NCI-H1417 (cell line): ENCODE results near the gene MCM9.
A peak's percentile ranks its signal among the peaks of the same experiment; 100 is the strongest.
"Not testable (repeated sequence)": the region's sequence is repeated elsewhere in the genome, so short reads cannot be mapped to it uniquely, and the experiment has no call there.

Source experiments
- DNase-seq, 3 experiments: peaks; one replicate each; lab custom pipeline; 2025; lab: John Stamatoyannopoulos, UW

Gene MCM9

DNA sequence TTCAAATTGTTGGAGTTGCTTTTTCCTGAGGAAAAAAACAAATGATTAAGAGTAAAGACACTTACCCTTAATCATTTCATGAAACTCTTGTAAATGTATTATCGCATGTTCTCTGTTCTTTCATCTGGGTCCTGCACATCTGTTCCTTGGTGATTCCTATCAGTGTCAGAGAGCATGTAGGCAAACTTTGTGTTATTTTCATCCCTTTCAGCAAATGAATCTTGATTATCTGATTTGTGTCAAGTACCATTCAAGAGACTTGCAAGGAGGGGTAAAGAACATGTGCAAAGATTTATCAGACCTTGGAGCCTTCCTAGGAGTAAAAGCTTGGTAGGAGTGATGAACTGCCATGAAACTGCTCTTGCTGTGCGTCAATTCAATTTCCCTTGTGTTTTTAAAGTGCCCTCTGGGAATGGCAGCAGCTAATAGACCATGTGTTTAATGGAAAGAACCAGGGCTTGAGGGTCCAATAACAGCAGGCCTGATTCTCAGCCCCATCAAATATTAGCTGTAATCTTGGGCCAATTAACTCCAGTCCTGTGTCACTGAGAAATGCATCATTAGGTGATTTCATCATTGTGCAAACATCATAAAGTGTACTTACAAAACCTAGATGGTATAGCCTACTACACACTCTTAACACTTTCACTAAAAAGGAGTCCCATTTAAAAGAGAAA is 164.7 kb downstream of the MCM9 start:
- DNase-seq, result peak; percentile 50 to 86 (median 72)

- no peak for DNase-seq
Measured at GRCh38 chr6:118768904-118769325, 166.0 kb downstream of the MCM9 start.

- DNase-seq, result no peak
Measured at GRCh38 chr6:118768441-118768840, 166.5 kb downstream of the MCM9 start.

- not testable (repeated sequence) for DNase-seq
Measured at GRCh38 chr6:118765316-118765715, 169.6 kb downstream of the MCM9 start.

DNA sequence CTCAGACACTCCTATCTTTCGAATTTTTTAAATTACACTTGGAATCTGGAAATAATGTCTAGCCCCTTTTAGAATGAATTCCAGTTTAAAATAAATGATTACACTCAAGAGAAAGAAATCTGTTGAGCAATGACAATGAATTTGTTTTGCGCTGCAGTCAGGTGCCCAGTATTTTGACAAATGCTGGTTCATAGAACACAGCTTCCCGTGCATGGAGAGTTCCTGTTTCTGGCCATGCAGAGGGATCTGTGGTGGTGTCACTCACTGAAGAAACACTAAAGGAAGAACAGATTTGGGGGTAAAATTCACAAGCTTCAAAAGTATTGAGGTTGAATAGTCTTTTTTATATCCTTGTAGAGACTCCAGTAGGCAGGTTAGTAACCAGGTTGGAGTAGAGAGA is 170.2 kb downstream of the MCM9 start:
- DNase-seq, result no peak
